Measurements from ENCODE around the gene CAMK2B.

The CAMK2B gene

DNA sequence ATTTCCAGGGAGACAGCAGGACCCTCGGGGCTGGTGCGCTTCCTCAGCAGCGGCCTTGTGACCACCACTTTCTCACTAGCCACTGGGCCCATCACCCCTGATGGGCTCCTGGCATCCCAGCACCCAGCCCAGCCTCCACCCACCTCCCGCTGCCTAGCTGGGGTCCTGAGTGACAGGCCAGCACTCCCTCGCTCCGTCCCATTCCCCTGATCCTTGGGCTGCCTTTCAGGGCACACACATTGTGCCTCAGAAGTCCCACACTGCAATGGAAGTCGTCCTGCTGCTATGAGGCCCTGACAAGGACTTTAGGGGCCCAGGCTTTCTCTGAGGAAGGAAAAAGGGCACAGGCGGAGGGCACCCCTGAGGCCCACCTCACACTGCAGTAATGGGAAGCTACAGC lies 12.4 kb downstream of the CAMK2B start:
- Histone ChIP-seq H3K36me3 (ENCODE audit: insufficient read depth, low read length) (no peaks in the 10 kb centered on the region), H3K27me3 (ENCODE audit: insufficient read depth, low read length, poor library complexity, severe bottlenecking) (peaks cover 5% of the 10 kb centered on the region), H3K9me3 (ENCODE audit: insufficient read depth, low read depth, low read length) (no peaks in the 10 kb centered on the region), H3F3A (ENCODE audit: low read depth) (no peaks in the 10 kb centered on the region), H3K4me2 (ENCODE audit: low read depth, low read length, poor library complexity, severe bottlenecking) (no peak overlapping the region), H3K9ac (ENCODE audit: low read depth, low read length, poor library complexity, severe bottlenecking) (no peak overlapping the region), H3K79me2 (ENCODE audit: insufficient read depth, low read length) (no peaks in the 10 kb centered on the region), H3K4me3 (ENCODE audit: low read length, poor library complexity, severe bottlenecking) (no peak overlapping the region), H2AFZ (ENCODE audit: low read length) (no peak overlapping the region), H3K9me2 (replicated peaks; ENCODE audit: low read depth, low read length) (no peaks in the 10 kb centered on the region), H3K4me1 (ENCODE audit: insufficient read depth, low read length, poor library complexity, severe bottlenecking) (no peaks in the 10 kb centered on the region), H4K20me1 (ENCODE audit: insufficient read depth, low read length, poor library complexity, severe bottlenecking) (no peaks in the 10 kb centered on the region)
- TF ChIP-seq, protein P1, sequence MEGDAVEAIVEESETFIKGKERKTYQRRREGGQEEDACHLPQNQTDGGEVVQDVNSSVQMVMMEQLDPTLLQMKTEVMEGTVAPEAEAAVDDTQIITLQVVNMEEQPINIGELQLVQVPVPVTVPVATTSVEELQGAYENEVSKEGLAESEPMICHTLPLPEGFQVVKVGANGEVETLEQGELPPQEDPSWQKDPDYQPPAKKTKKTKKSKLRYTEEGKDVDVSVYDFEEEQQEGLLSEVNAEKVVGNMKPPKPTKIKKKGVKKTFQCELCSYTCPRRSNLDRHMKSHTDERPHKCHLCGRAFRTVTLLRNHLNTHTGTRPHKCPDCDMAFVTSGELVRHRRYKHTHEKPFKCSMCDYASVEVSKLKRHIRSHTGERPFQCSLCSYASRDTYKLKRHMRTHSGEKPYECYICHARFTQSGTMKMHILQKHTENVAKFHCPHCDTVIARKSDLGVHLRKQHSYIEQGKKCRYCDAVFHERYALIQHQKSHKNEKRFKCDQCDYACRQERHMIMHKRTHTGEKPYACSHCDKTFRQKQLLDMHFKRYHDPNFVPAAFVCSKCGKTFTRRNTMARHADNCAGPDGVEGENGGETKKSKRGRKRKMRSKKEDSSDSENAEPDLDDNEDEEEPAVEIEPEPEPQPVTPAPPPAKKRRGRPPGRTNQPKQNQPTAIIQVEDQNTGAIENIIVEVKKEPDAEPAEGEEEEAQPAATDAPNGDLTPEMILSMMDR (conservative IDR thresholded peaks at IDR 0.05; ENCODE audit: low read length): no peak
- TF ChIP-seq EZH2phosphoT487 (IDR thresholded peaks at IDR 0.05; ENCODE audit: borderline replicate concordance): no peak

GRCh38 chr7:44311561-44312495 lies 13.6 kb downstream of the CAMK2B start:
- no peak overlapping the region for H3K4me2 ChIP-seq (ENCODE audit: low read depth, low read length, poor library complexity, severe bottlenecking)
- H3K9me2 ChIP-seq (replicated peaks; ENCODE audit: low read depth, low read length): no peaks in the 10 kb centered on the region
- H3F3A ChIP-seq (ENCODE audit: low read depth): no peaks in the 10 kb centered on the region
- no peak overlapping the region for H2AFZ ChIP-seq (ENCODE audit: low read length)
- no peaks in the 10 kb centered on the region for H4K20me1 ChIP-seq (ENCODE audit: insufficient read depth, low read length, poor library complexity, severe bottlenecking)
- no peak overlapping the region for H3K4me3 ChIP-seq (ENCODE audit: low read length, poor library complexity, severe bottlenecking)
- no peak overlapping the region for H3K9ac ChIP-seq (ENCODE audit: low read depth, low read length, poor library complexity, severe bottlenecking)
- no peaks in the 10 kb centered on the region for H3K79me2 ChIP-seq (ENCODE audit: insufficient read depth, low read length)
- peaks cover 5% of the 10 kb centered on the region for H3K27me3 ChIP-seq (ENCODE audit: insufficient read depth, low read length, poor library complexity, severe bottlenecking)
- no peak for TF ChIP-seq EZH2phosphoT487 (IDR thresholded peaks at IDR 0.05; ENCODE audit: borderline replicate concordance)
- TF ChIP-seq, protein P1 (conservative IDR thresholded peaks at IDR 0.05; ENCODE audit: low read length): no peak
- H3K4me1 ChIP-seq (ENCODE audit: insufficient read depth, low read length, poor library complexity, severe bottlenecking): no peaks in the 10 kb centered on the region
- no peaks in the 10 kb centered on the region for H3K36me3 ChIP-seq (ENCODE audit: insufficient read depth, low read length)
- H3K9me3 ChIP-seq (ENCODE audit: insufficient read depth, low read depth, low read length): no peaks in the 10 kb centered on the region

DNA sequence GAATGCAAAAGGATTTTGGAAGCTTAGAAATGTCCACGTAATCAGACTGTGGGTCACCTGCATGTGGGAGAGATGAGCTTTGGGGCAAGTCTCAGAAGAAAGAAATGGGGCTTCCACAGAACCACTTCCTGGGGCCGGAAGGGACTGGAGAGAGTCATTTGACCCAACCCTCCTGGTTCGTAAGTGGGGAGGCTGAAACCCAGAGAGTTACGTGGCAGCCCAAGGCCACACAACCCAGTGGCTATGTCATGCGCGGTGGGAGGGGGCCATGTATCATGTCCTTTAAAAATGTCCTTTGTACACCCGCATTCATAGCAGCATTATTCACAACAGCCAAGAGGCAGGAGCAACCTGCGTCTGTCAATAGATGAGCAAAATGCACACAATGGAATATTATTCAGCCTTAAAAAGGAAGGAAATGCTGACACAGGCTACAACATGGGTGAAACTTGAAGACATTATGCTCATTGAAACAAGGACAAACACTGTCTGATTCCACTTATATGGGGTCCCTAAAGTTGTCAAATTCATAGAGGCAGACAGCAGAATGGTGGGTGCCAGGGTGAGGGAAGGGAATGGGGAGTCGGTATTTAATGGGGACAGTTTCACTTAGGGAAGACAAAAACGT lies 15.1 kb downstream of the CAMK2B start:
- Histone ChIP-seq H3K9me3 (ENCODE audit: insufficient read depth, low read depth, low read length) (no peaks in the 10 kb centered on the region), H4K20me1 (ENCODE audit: insufficient read depth, low read length, poor library complexity, severe bottlenecking) (no peaks in the 10 kb centered on the region), H3K9me2 (replicated peaks; ENCODE audit: low read depth, low read length) (no peaks in the 10 kb centered on the region), H3K9ac (ENCODE audit: low read depth, low read length, poor library complexity, severe bottlenecking) (no peak overlapping the region), H3K4me3 (ENCODE audit: low read length, poor library complexity, severe bottlenecking) (no peak overlapping the region), H3K36me3 (ENCODE audit: insufficient read depth, low read length) (no peaks in the 10 kb centered on the region), H3K79me2 (ENCODE audit: insufficient read depth, low read length) (no peaks in the 10 kb centered on the region), H2AFZ (ENCODE audit: low read length) (no peak overlapping the region), H3K4me2 (ENCODE audit: low read depth, low read length, poor library complexity, severe bottlenecking) (no peak overlapping the region), H3K4me1 (ENCODE audit: insufficient read depth, low read length, poor library complexity, severe bottlenecking) (no peaks in the 10 kb centered on the region), H3F3A (ENCODE audit: low read depth) (no peaks in the 10 kb centered on the region), H3K27me3 (ENCODE audit: insufficient read depth, low read length, poor library complexity, severe bottlenecking) (peaks cover 3% of the 10 kb centered on the region)
- TF ChIP-seq, protein P1 (conservative IDR thresholded peaks at IDR 0.05; ENCODE audit: low read length): no peak
- TF ChIP-seq EZH2phosphoT487 (IDR thresholded peaks at IDR 0.05; ENCODE audit: borderline replicate concordance): no peak

Data from Loucy (cell line).